H1 (cell line): ENCODE measurements around the gene FGF19. TPM values are rescaled to one million over a fixed set of nuclear protein-coding genes. Genes with fewer than 3 reads are reported as not detected.

Experiments used
- ASH2L ChIP-seq: fragments of 200-600, 300-600 bp; sonication (generic); IDR thresholded peaks from one replicate; pipeline ENCODE4 v1.7.1; 2017; ENCODE audit warnings: low read length
- ATF3 ChIP-seq: IDR thresholded peaks from 2 replicates; pipeline ENCODE4 v1.6.1; 2011; ENCODE audit warnings: low read depth, mild to moderate bottlenecking, low read length; ENCODE audit not compliant: insufficient read depth
- CREB1 ChIP-seq: IDR thresholded peaks from 2 replicates; pipeline ENCODE4 v1.6.1; 2012; ENCODE audit warnings: inconsistent platforms
- CTBP2 ChIP-seq: IDR thresholded peaks from 2 replicates; pipeline ENCODE4 v1.7.0; 2011; ENCODE audit warnings: borderline replicate concordance, mild to moderate bottlenecking, moderate library complexity, mixed read lengths, low read length; ENCODE audit not compliant: insufficient read depth, insufficient read length
- EZH2 ChIP-seq: fragments of 200-600 bp; sonication (generic); IDR thresholded peaks from 2 replicates; pipeline ENCODE4 v1.7.1; 2012; ENCODE audit warnings: low read depth, mild to moderate bottlenecking, moderate library complexity, low read length, inconsistent platforms; ENCODE audit not compliant: severe bottlenecking
- HDAC2 ChIP-seq, 2 experiments: fragments of 300-600 bp in 1 of 2; sonication (generic) in 1 of 2; IDR thresholded peaks; 2 replicates each; pipeline ENCODE4 v1.6.1; 2011 to 2012; ENCODE audit warnings: low read depth in 2 of 2, low read length in 2 of 2, mild to moderate bottlenecking in 2 of 2, moderate library complexity in 2 of 2, borderline replicate concordance in 1 of 2, inconsistent platforms in 1 of 2
- JUN ChIP-seq: IDR thresholded peaks from 2 replicates; pipeline ENCODE4 v1.6.1; 2011; ENCODE audit warnings: low read depth, mild to moderate bottlenecking, improper control_type of control experiment, low read length
- JUND ChIP-seq: IDR thresholded peaks from 2 replicates; pipeline ENCODE4 v1.6.1; 2011; ENCODE audit warnings: mild to moderate bottlenecking, improper control_type of control experiment, low read length
- KDM1A ChIP-seq: fragments of 200-600, 300-600 bp; sonication (generic); IDR thresholded peaks from 2 replicates; pipeline ENCODE4 v1.7.1; 2016; ENCODE audit warnings: mild to moderate bottlenecking, low read length, borderline replicate concordance
- MAFK ChIP-seq: IDR thresholded peaks from 2 replicates; pipeline ENCODE4 v1.6.1; 2012; ENCODE audit warnings: low read depth, mild to moderate bottlenecking, improper control_type of control experiment, low read length
- MAX ChIP-seq: IDR thresholded peaks from 2 replicates; pipeline ENCODE4 v1.6.1; 2012; ENCODE audit warnings: inconsistent platforms
- NRF1 ChIP-seq: IDR thresholded peaks from 2 replicates; pipeline ENCODE4 v1.6.1; 2011; ENCODE audit warnings: mild to moderate bottlenecking, low read depth, low read length, improper control_type of control experiment
- POLR2AphosphoS5 ChIP-seq: IDR thresholded peaks from 2 replicates; pipeline ENCODE4 v1.6.1; 2011; ENCODE audit warnings: low read depth, low read length
- RAD21 ChIP-seq, 2 experiments: IDR thresholded peaks in 1 of 2; conservative IDR thresholded peaks in 1 of 2; 2 replicates each; pipeline ENCODE4 v1.6.1; 2011; ENCODE audit warnings: low read depth in 2 of 2, low read length in 2 of 2, improper control_type of control experiment in 1 of 2, inconsistent platforms in 1 of 2, mild to moderate bottlenecking in 1 of 2, moderate library complexity in 1 of 2
- RBBP5 ChIP-seq: IDR thresholded peaks from 2 replicates; pipeline ENCODE4 v1.7.1; 2012; ENCODE audit warnings: low read depth, mild to moderate bottlenecking, inconsistent platforms, low read length, moderate library complexity, borderline replicate concordance
- SIN3A ChIP-seq, 2 experiments: IDR thresholded peaks in 1 of 2; conservative IDR thresholded peaks in 1 of 2; 2 replicates each; pipeline ENCODE4 v1.6.1; 2011 to 2012; ENCODE audit warnings: low read length in 2 of 2, improper control_type of control experiment in 1 of 2, low read depth in 1 of 2, mild to moderate bottlenecking in 1 of 2
- SIRT6 ChIP-seq: IDR thresholded peaks from one replicate; pipeline ENCODE4 v1.7.1; 2012; ENCODE audit warnings: low read length, inconsistent platforms
- SP4 ChIP-seq: IDR thresholded peaks from 2 replicates; pipeline ENCODE4 v1.6.1; 2012; ENCODE audit warnings: low read length, inconsistent platforms
- SUZ12 ChIP-seq: fragments of 200-600 bp; sonication (generic); IDR thresholded peaks from 2 replicates; pipeline ENCODE4 v1.6.1; 2012; ENCODE audit warnings: mild to moderate bottlenecking, inconsistent platforms, low read length, moderate library complexity, mixed read lengths
- TBP ChIP-seq: IDR thresholded peaks from 2 replicates; pipeline ENCODE4 v1.6.1; 2011; ENCODE audit warnings: low read depth, low read length, improper control_type of control experiment
- USF2 ChIP-seq: IDR thresholded peaks from 2 replicates; pipeline ENCODE4 v1.6.1; 2011; ENCODE audit warnings: low read length, improper control_type of control experiment
- YY1 ChIP-seq: IDR thresholded peaks from 2 replicates; pipeline ENCODE4 v1.6.1; 2011; ENCODE audit warnings: low read depth, mild to moderate bottlenecking, low read length
- polyA plus RNA-seq, 7 experiments: library from polyadenylated mRNA; depleted of rRNA in 3 of 7; stranded (reverse) in 5 of 7; unstranded in 2 of 7; fragments of >200 nt in 5 of 7; fragments of 200-250 nt in 2 of 7; gene quantifications; 1 replicate in 5 of 7; 2 replicates in 1 of 7; 4 replicates in 1 of 7; pipeline versions ENCODE4 v1.2.1 to v1.2.3, GENCODE V29; 2011 to 2013; ENCODE audit warnings: missing spikeins in 2 of 7, mixed read lengths in 2 of 7
- total RNA-seq: library from RNA; stranded (reverse); fragmentation: NEBNext Ultra II Directional; extraction: Animal tissue kit (Norgen Biotek cat#: 25700); gene quantifications from 2 replicates; pipeline ENCODE4 v1.2.1, GENCODE V29; 2021

The FGF19 gene
- total and polyA plus RNA-seq, 2 of the 8 experiments (the other 6 are each of a cell fraction or from before 2014, with no cell fraction given) = 9.6 to 14.8 TPM

DNA sequence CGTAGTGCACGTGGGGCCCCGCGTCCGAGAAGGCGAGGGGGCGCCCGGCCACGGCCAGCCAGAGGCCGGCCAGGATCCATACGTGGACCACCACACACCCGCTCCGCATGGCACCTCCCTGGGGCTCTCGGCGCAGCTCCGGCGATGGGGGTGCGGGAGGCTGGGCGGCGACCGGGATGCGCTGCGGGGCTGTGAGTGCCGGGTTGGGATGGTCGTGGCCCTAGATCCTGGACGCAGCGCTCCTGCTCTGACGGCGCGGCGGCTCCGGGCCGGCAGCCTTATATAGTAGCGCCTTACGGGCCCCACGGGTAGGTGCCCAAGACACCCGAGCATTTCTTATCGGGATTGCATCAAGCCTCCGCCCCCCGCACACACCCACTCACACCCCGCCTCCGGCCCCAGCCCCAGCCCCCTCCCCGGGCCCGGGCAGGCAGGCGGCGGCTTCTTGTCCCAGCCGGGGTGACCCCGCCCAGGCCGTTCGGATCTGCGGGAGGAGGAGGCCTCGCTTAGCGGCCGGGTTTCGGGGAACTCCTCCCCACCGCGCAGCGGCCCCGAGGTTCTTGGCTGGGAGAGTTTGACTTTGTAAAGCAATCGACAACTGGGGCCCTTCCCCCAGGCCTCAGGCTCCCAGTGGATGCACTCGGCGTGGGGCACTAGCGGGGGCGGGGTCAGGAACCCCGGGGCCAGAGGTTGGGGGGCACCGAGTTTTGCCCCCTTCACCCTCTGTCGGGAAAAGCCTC lies at the start of gene FGF19 (continued):
- TF ChIP-seq RAD21 (IDR thresholded peaks at IDR 0.05 in 1 of 2, conservative IDR thresholded peaks at IDR 0.05 in 1 of 2; ENCODE audit: low read depth in 2 of 2, low read length in 2 of 2) = no peak
- TF ChIP-seq CREB1 = no peak
- TF ChIP-seq SIN3A (conservative IDR thresholded peaks at IDR 0.05 in 1 of 2, IDR thresholded peaks at IDR 0.05 in 1 of 2; ENCODE audit: low read depth in 1 of 2, low read length in 2 of 2) = no peak
- TF ChIP-seq JUND = no peak
- no peak for TF ChIP-seq USF2
- no peak for TF ChIP-seq YY1
- TF ChIP-seq SP4 = no peak
- TF ChIP-seq MAX = peak; percentile 18; the same call in 1 of the 2 replicates
- no peak for TF ChIP-seq NRF1
- TF ChIP-seq ASH2L = peak; percentile 55
- 0 out of 2 replicates have a peak, but pooled peaks have one; percentile 62 for TF ChIP-seq POLR2AphosphoS5
- TF ChIP-seq CTBP2 = no peak
- TF ChIP-seq JUN = no peak
- TF ChIP-seq SUZ12 = 0 out of 2 replicates have a peak, but pooled peaks have one; percentile 34
- TF ChIP-seq HDAC2 (IDR thresholded peaks at IDR 0.05; ENCODE audit: borderline replicate concordance in 1 of 2, low read depth in 2 of 2, low read length in 2 of 2) = no peak
- no peak for TF ChIP-seq SIRT6
- TF ChIP-seq KDM1A = no peak
- peak; percentile 26; the same call in 1 of the 2 replicates for TF ChIP-seq RBBP5
- TF ChIP-seq ATF3 = no peak
- TF ChIP-seq TBP = peak; percentile 60; the same call in 1 of the 2 replicates
- TF ChIP-seq EZH2 = peak; percentile 49
- no peak for TF ChIP-seq MAFK
